ENCODE data around the gene PLXNB3. TPM values are rescaled to one million over a fixed set of nuclear protein-coding genes. Genes with fewer than 3 reads are reported as not detected.

Gene PLXNB3
- total RNA-seq, 1 donor from 2014 or later = 2.9 TPM

DNA sequence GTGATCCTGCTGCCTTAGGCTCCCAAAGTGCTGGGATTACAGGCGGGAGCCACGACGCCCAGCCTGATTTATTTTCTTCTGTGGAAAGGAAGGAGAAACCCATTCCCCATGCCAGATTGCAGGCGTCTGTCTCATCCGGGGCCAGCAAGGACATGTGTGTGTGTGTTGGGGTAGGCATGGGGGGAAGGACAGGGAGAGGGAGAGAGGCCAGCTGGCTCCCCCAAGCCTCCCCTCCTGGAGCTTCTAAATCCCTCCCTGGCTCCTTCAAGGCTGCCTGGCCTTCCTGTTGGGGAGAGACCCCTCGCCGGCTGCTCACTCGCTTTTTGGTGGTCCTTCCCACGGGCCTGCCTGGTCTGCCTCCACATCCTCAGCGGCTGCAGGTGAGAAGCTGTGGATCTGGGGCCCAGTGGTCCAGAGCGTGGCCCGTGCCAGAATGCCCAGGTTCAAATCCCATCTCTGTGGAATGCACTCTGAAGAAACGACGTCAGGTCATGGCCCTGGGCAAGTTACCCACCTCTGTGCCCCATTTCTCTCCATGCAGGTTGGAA is 1.3 kb upstream of the PLXNB3 start:
- TF ChIP-seq, protein P1, sequence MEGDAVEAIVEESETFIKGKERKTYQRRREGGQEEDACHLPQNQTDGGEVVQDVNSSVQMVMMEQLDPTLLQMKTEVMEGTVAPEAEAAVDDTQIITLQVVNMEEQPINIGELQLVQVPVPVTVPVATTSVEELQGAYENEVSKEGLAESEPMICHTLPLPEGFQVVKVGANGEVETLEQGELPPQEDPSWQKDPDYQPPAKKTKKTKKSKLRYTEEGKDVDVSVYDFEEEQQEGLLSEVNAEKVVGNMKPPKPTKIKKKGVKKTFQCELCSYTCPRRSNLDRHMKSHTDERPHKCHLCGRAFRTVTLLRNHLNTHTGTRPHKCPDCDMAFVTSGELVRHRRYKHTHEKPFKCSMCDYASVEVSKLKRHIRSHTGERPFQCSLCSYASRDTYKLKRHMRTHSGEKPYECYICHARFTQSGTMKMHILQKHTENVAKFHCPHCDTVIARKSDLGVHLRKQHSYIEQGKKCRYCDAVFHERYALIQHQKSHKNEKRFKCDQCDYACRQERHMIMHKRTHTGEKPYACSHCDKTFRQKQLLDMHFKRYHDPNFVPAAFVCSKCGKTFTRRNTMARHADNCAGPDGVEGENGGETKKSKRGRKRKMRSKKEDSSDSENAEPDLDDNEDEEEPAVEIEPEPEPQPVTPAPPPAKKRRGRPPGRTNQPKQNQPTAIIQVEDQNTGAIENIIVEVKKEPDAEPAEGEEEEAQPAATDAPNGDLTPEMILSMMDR (IDR thresholded peaks at IDR 0.05; ENCODE audit: borderline replicate concordance) = no peak
- H3K27ac ChIP-seq (replicated peaks) = no peak overlapping the region
- H3K4me1 ChIP-seq = peaks cover 22% of the 10 kb centered on the region
- H3K4me3 ChIP-seq = no peak overlapping the region
- H3K36me3 ChIP-seq = no peaks in the 10 kb centered on the region
- intact Hi-C loops (cut with micrococcal nuclease) = loop anchor here (5.0 kb wide), 1 partner anchor 190 kb away; no protein-coding TSS in a partner anchor
- no peak for DNase-seq
- no peaks in the 10 kb centered on the region for H3K9me3 ChIP-seq (replicated peaks)
- H3K27me3 ChIP-seq (ENCODE audit: low read depth) = no peaks in the 10 kb centered on the region

DNA sequence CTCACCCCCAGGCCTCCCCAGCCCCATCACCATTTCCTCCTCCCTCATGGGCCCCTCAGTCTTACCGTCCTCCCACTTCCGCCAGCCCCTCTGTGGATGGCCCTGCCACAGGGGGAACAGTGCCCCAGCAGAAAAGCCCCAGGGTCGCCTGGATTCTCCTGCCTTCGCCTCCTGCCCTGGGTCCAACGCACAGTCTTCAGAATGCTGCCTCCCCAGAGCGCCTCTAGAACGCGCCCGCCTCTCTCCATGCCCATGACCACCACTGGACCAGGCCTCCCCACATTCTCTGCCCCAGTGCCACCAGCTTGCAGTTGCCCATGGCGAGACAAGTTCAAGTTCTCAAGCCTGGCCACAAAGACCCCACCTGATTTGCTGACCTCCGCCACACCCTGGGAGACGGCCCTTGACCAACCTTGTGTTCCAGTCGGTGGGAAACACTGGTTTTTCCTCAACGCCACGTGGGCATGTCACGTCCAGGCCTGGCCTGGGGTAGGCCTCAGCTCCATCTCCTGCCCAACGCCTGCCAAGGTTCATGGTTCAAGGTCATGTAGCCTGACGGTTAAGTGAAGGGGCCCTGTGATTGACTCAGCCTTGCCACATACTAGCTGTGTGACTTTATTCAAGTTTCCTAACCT is 634 bp upstream of the PLXNB3 start:
- no peak for DNase-seq
- H3K4me3 ChIP-seq = no peak overlapping the region

DNA sequence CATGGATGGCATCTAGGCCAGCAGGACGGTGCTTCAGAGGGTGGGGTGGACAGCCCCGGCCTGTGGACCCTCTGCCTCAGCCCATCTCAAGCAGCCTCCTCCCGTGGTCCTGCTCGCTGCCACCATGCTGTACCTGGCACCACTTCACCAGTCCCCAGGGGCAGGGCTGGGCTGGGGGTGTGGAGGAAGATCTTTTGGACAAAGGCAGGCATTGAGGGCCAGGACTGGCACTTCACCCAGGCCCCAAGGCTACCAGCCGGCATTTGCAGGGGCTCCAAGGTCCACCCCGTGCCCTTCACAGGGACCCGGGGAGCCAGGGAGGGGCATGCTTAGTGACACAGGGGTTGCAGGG is 713 bp downstream of the PLXNB3 start:
- Histone ChIP-seq H3K27ac (replicated peaks) (peak overlapping the region; percentile 56), H3K27me3 (ENCODE audit: low read depth) (no peaks in the 10 kb centered on the region), H3K4me1 (peaks cover 22% of the 10 kb centered on the region), H3K4me3 (peak overlapping the region; percentile 41), H3K36me3 (no peaks in the 10 kb centered on the region), H3K9me3 (replicated peaks) (no peaks in the 10 kb centered on the region)
- no peak for DNase-seq
- intact Hi-C loops (cut with micrococcal nuclease) = loop anchor here (5.0 kb wide), 1 partner anchor 188 kb away; no protein-coding TSS in a partner anchor
- TF ChIP-seq, protein P1 (IDR thresholded peaks at IDR 0.05; ENCODE audit: borderline replicate concordance) = no peak

More for the DNA sequence above, 634 bp upstream of the PLXNB3 start:
- Histone ChIP-seq H3K27ac (replicated peaks) (no peak overlapping the region), H3K4me1 (peaks cover 22% of the 10 kb centered on the region), H3K27me3 (ENCODE audit: low read depth) (no peaks in the 10 kb centered on the region), H3K36me3 (no peaks in the 10 kb centered on the region), H3K9me3 (replicated peaks) (no peaks in the 10 kb centered on the region)
- TF ChIP-seq, protein P1 (IDR thresholded peaks at IDR 0.05; ENCODE audit: borderline replicate concordance) = no peak
- intact Hi-C loops (cut with micrococcal nuclease) = loop anchor here (5.0 kb wide), 1 partner anchor 189 kb away; no protein-coding TSS in a partner anchor

DNA sequence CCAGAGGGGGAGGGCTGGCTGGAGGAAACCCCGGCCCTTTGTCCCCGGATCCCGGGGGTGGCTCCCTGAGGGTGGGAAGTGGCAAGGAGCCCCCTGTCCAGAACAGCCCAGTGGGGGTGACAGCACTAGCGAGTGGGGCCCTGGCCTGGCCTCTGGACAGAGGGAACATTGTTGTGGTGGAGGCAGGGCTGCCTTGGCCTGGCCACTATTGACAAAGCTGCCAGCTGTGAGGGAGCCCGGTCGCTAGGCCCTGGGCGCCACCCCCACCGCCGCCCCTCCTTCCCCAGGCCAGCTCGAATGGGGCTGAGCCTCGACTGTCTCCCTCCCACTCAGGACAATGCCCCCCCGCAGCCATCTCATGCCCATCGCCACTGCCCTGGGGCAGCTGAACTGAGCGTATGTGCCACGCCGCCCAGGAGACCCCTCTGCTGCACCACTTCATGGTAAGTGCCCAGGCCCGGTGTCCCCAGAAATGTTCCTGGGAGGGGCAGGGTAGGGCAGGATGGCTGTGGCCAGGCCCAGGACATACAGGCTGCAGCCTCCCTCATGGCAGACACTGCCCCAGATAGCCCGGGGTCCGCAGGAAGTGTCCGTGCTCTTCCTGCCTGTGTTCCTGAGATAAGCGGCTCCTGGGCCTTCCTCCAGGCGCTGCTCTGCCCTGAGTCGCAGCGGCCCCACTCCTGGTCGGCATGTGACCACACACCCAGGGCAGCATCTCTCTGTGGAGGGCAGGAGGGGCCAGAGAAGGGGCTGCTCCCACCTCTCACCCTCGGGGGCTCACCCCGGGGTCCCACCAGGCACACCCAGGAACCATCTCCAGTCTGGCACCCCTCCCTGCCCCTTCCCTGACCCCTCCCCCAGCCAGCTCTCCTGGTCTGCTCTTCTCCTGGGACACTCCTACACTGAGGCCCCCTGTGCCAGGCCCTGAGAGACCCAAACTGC is 1.4 kb downstream of the PLXNB3 start:
- Histone ChIP-seq H3K27me3 (ENCODE audit: low read depth) (no peaks in the 10 kb centered on the region), H3K4me3 (peak overlapping the region; percentile 30), H3K4me1 (peaks cover 22% of the 10 kb centered on the region), H3K9me3 (replicated peaks) (no peaks in the 10 kb centered on the region), H3K27ac (replicated peaks) (peak overlapping the region; percentile 56), H3K36me3 (no peaks in the 10 kb centered on the region)
- no peak for DNase-seq
- TF ChIP-seq, protein P1 (IDR thresholded peaks at IDR 0.05; ENCODE audit: borderline replicate concordance) = no peak
- intact Hi-C loops (cut with micrococcal nuclease) = no loop called here

DNA sequence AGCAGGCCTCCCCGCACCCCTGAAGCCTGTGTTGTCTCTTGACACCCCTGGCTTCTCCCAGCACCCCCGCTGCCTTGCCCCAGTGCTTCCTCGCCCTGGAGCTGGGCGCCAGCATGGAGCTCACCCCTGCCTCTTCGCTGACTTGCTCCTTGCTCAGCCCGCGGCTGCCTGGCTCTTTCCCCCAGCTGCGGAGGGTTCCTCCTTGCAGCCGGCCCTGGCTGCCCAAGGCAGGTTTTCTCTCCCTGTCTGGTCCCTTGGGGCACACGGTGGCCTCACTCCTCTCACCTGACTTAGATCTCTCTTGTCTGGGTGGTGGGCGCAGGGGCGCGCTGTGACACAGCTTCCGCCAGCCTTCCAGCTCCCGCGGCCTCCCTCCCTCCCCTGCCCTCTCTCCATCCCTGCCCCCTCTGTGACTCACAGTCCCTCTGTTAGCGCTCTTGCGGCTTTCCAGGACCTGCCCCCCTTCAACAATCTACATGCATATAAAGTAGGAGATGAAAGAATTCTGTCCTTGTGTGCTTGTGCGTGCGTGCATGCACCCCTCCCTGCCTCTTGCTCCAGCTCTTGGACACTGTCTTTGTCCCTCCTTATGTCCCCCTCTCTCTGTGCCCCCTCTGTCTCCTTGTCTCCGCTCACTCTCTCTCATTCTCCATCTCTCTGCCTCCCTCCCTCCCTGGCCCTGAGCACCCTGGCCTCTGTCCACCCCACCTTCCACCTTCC is 2.2 kb downstream of the PLXNB3 start:
- intact Hi-C loops (cut with micrococcal nuclease) = no loop called here
- H3K4me1 ChIP-seq = peaks cover 22% of the 10 kb centered on the region
- H3K9me3 ChIP-seq (replicated peaks) = no peaks in the 10 kb centered on the region
- peak overlapping the region; percentile 56 for H3K27ac ChIP-seq (replicated peaks)
- DNase-seq = no peak
- TF ChIP-seq, protein P1 (IDR thresholded peaks at IDR 0.05; ENCODE audit: borderline replicate concordance) = no peak
- H3K4me3 ChIP-seq = peak overlapping the region; percentile 30
- H3K27me3 ChIP-seq (ENCODE audit: low read depth) = no peaks in the 10 kb centered on the region
- no peaks in the 10 kb centered on the region for H3K36me3 ChIP-seq

All from left ventricle myocardium inferior (tissue), 1 donor.